Skeletal muscle satellite cell (primary cell): ENCODE data around the gene LARP4B.

Experiments
- H3K27me3 ChIP-seq: 2 replicates; pipeline ENCODE4 v1.7.0; 2013; ENCODE audit warnings: low read length; ENCODE audit not compliant: control insufficient read depth, insufficient read depth
- H3K36me3 ChIP-seq: 2 replicates; pipeline ENCODE4 v1.7.0; 2013; ENCODE audit warnings: mild to moderate bottlenecking, control low read depth, low read length; ENCODE audit not compliant: insufficient read depth
- H3K4me1 ChIP-seq: 2 replicates; pipeline ENCODE4 v1.7.0; 2013; ENCODE audit warnings: low read length; ENCODE audit not compliant: control insufficient read depth, insufficient read depth
- H3K4me2 ChIP-seq: 2 replicates; pipeline ENCODE4 v1.7.0; 2013; ENCODE audit warnings: mild to moderate bottlenecking, low read length
- H3K4me3 ChIP-seq: 2 replicates; pipeline ENCODE4 v1.7.0; 2013; ENCODE audit warnings: low read length
- H3K9ac ChIP-seq: 2 replicates; pipeline ENCODE4 v1.7.0; 2013; ENCODE audit warnings: mild to moderate bottlenecking, low read depth, low read length, moderate library complexity
- H3K9me3 ChIP-seq: replicated peaks from 2 replicates; pipeline ENCODE4 v1.7.0; 2013; ENCODE audit warnings: mild to moderate bottlenecking, control low read depth, low read length

Gene LARP4B

DNA sequence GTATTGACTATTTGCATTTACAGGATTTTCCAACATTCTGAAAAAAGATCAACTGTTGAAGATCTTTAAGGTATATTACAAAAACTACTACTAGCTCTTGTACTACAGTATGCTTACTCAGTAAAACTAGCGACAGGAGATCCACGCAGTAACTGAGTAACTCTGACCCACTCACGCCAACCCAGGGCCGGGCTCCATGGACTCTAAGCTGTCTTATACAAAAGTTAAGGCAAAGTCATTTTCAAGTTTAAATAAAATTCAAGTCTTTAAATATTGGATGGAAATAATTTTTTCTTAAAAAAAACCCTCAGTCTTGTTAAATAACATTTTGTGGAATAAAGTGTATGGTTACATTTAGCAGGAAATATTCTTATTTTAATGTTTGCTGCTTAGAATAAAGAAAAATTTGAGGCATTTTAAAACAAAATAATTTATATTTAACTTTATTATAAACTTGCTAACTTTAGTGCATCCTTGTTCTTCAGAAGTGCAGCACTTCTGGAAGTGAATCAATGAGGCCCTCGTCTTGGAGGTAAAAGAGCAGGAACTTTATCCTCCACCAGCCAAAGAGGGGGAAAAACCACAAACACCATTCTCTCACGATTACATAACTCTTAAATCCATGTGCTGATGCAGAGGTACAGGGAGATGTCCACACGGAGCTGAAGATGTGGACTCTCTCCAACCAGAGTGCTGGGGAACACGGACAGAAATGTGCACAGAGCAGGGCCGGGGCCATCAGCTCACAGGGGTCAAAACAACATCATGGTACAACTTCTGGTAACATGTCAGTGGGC lies 119.9 kb downstream of the LARP4B start:
- Histone ChIP-seq H3K4me3 (no peak overlapping the region), H3K9ac (no peak overlapping the region), H3K4me2 (no peak overlapping the region), H3K4me1 (no peaks in the 10 kb centered on the region), H3K27me3 (no peaks in the 10 kb centered on the region), H3K36me3 (peaks cover 89% of the 10 kb centered on the region), H3K9me3 (no peaks in the 10 kb centered on the region)

DNA sequence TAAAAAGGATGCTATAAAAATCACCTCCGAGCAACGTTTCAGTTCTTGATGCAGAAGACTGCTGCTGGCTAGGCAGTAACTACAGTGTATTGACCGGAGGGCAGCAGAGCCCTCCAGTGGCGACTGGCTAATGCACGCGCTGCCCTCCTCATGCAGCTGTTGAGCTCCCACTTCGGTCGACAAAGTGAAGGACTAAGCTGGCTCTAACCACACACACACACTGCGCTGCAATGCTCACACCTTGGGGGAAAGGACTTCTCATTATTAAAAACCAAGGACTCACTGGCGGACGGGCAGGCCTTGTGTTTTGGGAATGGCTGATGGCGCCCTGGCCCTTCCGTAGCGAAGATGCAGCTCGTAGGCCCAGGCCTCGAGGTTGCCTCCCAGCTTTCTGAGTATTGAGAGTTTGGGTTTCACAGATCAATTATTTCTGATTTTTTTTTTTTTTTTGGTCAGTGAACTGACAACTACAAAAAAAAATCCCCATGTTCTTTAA lies 121.1 kb downstream of the LARP4B start:
- Histone ChIP-seq H3K9ac (no peak overlapping the region), H3K4me3 (no peak overlapping the region), H3K9me3 (no peaks in the 10 kb centered on the region), H3K27me3 (no peaks in the 10 kb centered on the region), H3K36me3 (peaks cover 89% of the 10 kb centered on the region), H3K4me1 (no peaks in the 10 kb centered on the region), H3K4me2 (no peak overlapping the region)

DNA sequence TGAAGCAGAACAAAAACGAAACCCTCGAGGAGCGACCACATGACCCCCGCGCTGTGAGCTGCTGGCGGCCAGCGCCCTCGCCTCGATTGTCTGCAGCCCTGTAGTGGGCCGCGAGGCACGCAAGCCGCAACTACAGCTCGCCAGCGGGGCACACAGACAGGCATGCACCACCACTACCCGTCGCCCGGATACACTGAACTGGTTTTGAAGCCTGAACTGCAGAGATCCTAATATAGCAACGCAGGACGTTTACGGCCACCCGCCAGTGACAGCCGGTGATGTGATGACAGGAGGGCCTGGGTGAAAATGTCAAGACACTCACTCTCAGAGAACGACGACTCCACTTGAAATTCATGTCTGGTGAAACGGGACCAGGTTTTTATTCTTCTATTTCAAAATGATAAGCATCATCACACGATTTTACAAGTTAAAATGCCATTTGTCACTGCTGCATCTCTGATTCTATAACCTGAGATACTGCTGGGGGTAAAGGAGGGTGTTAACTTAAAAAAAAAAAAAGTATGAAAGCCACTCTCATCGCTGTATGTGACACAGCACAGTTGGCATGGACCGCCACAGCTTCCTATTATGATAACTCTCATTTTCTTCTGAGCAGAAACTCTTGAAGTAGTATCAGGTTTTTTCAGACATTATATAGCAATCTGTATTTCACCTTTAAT lies 121.7 kb downstream of the LARP4B start:
- Histone ChIP-seq H3K27me3 (no peaks in the 10 kb centered on the region), H3K9me3 (no peaks in the 10 kb centered on the region), H3K4me2 (no peak overlapping the region), H3K9ac (no peak overlapping the region), H3K4me1 (no peaks in the 10 kb centered on the region), H3K4me3 (no peak overlapping the region), H3K36me3 (peaks cover 86% of the 10 kb centered on the region)

DNA sequence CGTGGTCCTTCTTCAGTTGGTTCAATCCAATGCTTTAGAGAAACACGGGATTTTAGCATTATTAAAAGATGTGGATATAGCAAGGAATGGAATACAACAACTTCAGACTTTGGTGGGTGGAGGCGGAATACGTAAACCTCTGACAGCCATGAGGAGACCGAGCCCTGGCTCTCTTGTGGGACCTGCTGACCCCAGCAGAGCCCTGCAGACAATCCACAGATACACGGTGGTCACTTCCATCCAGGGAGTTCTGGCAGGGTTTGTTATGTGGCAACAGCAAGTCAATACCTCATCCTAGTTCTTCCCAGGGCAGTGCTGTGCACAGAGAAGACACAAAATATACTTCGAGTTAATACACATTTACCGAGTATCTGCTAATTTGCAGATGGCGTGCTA lies 123.5 kb downstream of the LARP4B start:
- H3K9me3 ChIP-seq: no peaks in the 10 kb centered on the region
- no peak overlapping the region for H3K9ac ChIP-seq
- no peaks in the 10 kb centered on the region for H3K4me1 ChIP-seq
- no peak overlapping the region for H3K4me3 ChIP-seq
- H3K36me3 ChIP-seq: peaks cover 72% of the 10 kb centered on the region
- H3K27me3 ChIP-seq: no peaks in the 10 kb centered on the region
- no peak overlapping the region for H3K4me2 ChIP-seq

DNA sequence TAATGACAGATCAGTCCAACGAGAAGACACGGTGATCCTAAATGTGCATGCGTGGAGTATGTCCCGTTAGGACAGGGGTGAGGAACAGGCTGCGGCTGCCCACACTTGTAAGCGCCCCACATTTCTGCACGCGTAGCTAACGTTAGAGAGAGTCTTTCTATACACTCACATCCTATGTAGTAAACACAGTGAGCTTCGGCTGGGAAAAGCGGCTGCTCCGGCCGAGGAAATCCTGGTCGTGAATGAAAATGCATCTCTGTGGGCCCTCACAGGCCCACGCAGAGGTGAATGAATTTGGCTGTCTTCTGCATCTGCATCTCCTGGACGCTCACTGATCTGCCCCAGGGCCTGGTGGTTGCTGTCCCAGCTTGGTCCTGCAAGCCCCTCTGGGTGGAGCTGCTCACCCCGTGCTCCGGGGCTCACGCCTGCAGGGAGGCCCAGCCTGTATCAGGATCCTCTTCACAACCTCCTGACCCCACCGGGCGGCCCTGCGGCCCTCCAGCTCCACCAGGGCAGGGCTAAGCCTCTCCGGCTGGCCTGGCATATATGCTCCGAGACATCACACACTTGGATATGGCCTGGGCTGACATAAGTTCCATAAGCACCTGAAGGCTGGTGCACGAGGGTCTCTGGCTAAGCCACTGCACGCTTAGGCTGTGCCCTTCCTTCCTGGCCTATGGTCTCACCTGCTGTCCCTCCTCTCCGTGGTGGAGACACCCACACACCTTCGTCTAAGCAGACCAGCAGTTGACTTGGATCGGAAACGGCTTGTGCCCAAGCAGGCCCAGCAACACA lies 124.1 kb downstream of the LARP4B start:
- Histone ChIP-seq H3K36me3 (peaks cover 66% of the 10 kb centered on the region), H3K9ac (no peak overlapping the region), H3K4me1 (no peaks in the 10 kb centered on the region), H3K4me3 (no peak overlapping the region), H3K9me3 (no peaks in the 10 kb centered on the region), H3K27me3 (no peaks in the 10 kb centered on the region), H3K4me2 (no peak overlapping the region)

GRCh38 chr10:806451-807162 lies 124.9 kb downstream of the LARP4B start:
- no peaks in the 10 kb centered on the region for H3K27me3 ChIP-seq
- H3K4me3 ChIP-seq: no peak overlapping the region
- no peaks in the 10 kb centered on the region for H3K9me3 ChIP-seq
- no peak overlapping the region for H3K9ac ChIP-seq
- H3K36me3 ChIP-seq: peaks cover 60% of the 10 kb centered on the region
- no peak overlapping the region for H3K4me2 ChIP-seq
- no peaks in the 10 kb centered on the region for H3K4me1 ChIP-seq

DNA sequence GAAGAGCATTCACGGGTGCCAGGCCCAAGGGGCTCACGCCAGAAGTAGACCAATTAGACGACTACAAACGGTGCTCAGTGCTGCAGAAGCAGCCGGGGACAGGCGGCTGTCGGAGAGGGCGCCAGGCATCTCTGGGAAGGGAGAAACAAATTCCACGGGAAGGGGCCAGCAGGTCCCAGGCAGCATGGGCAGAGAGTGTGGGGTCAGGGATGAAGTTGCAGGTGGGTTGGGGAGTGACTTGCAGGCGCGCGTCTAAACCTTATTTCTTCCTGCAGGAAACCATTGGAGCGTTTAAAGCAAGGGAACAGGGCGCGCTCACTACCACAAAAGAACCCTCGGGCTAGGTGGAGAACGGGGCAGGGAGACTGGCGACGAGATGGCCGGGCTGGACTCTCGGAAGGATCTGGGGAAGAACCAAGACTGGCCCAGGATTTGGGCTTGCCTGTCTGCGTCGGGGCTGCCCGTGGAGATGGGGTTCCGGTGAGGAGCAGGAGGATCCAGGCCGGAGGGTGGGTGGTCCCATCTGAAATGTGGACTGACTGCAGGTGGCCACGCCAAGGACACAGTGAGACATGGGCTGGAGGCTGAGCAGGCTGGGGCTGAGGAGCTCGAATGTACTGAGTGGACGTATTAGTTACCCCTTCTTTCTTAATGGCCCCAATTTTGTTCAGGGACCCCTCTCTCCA lies 125.7 kb downstream of the LARP4B start:
- Histone ChIP-seq H3K36me3 (peaks cover 51% of the 10 kb centered on the region), H3K4me3 (no peak overlapping the region), H3K27me3 (no peaks in the 10 kb centered on the region), H3K4me2 (no peak overlapping the region), H3K9ac (no peak overlapping the region), H3K4me1 (no peaks in the 10 kb centered on the region), H3K9me3 (no peaks in the 10 kb centered on the region)

DNA sequence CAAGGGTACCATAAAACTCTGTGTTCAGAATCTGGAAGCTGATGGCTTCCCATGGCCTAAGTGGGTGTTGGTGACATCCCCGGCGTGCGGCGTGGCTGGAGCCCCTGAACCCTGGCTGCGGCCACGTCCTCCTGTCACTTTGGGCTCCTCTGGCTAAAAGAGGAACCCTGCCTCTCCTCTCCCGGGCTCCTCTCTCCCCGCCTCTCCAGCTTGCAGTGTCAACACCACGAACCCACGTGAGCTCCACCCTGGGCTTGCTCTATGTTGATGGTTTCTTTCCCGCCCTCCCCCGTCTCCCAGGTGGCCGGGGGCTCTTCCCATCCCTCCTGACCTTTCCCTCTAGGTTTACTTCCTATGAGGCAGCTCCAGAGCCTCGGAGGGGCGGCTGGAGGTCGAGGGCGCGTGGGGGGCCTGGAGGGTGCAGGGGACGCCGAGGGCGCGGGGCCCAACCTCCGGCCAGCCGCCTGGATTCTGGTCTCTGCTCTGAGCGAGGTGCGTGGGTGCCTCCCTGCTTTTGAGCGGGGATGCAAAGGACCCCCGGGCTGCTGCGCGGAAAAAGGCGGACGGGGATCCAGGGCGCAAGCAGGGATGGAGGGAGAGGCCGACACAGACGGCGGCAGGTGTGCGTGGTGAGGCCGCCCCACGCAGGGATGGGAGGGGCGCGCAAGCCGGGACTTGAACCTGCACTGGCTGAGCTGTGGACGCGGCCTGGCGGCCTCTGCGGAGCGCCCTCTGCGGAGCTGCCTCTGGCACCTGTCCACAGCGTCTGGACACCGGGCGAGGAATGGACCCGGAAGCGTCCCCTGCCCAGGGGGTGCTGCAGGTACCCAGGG lies 126.5 kb downstream of the LARP4B start:
- H3K9me3 ChIP-seq: no peaks in the 10 kb centered on the region
- no peak overlapping the region for H3K4me2 ChIP-seq
- no peak overlapping the region for H3K4me3 ChIP-seq
- no peaks in the 10 kb centered on the region for H3K27me3 ChIP-seq
- no peak overlapping the region for H3K9ac ChIP-seq
- H3K36me3 ChIP-seq: peaks cover 44% of the 10 kb centered on the region
- H3K4me1 ChIP-seq: no peaks in the 10 kb centered on the region

GRCh38 chr10:804191-804781 lies 127.2 kb downstream of the LARP4B start:
- no peaks in the 10 kb centered on the region for H3K9me3 ChIP-seq
- H3K4me1 ChIP-seq: no peaks in the 10 kb centered on the region
- no peak overlapping the region for H3K4me2 ChIP-seq
- H3K4me3 ChIP-seq: no peak overlapping the region
- peaks cover 37% of the 10 kb centered on the region for H3K36me3 ChIP-seq
- no peaks in the 10 kb centered on the region for H3K27me3 ChIP-seq
- no peak overlapping the region for H3K9ac ChIP-seq
